SH-SY5Y (cell line): ENCODE data around the gene VMAC.

Experiments
- GATA2 ChIP-seq: IDR thresholded peaks from 2 replicates; pipeline ENCODE4 v1.6.1; 2011; ENCODE audit warnings: mild to moderate bottlenecking, low read depth, low read length
- GATA3 ChIP-seq: IDR thresholded peaks from 2 replicates; pipeline ENCODE4 v1.6.1; 2011; ENCODE audit warnings: low read depth, mild to moderate bottlenecking, low read length, moderate library complexity

Gene VMAC

GRCh38 chr19:5915782-5916165 lies 11.1 kb downstream of the VMAC start:
- TF ChIP-seq GATA2 (no peak), GATA3 (no peak)

GRCh38 chr19:5916181-5916708 lies 11.6 kb downstream of the VMAC start:
- TF ChIP-seq GATA2 (no peak), GATA3 (no peak)

GRCh38 chr19:5917431-5918107 lies 12.9 kb downstream of the VMAC start:
- TF ChIP-seq GATA3 (no peak), GATA2 (no peak)

- TF ChIP-seq GATA3 = no peak
- TF ChIP-seq GATA2 = no peak
Observed at GRCh38 chr19:5918463-5919079, 13.9 kb downstream of the VMAC start.

GRCh38 chr19:5921516-5922160 lies 17.0 kb downstream of the VMAC start:
- no peak for TF ChIP-seq GATA2
- no peak for TF ChIP-seq GATA3

- TF ChIP-seq GATA3 = no peak
- no peak for TF ChIP-seq GATA2
Observed at GRCh38 chr19:5922161-5922545, 17.5 kb downstream of the VMAC start.

GRCh38 chr19:5923356-5923755 lies 18.7 kb downstream of the VMAC start:
- no peak for TF ChIP-seq GATA2

GRCh38 chr19:5925830-5926427 lies 21.3 kb downstream of the VMAC start:
- TF ChIP-seq GATA3 (no peak), GATA2 (no peak)

GRCh38 chr19:5926641-5927440 lies 22.2 kb downstream of the VMAC start:
- TF ChIP-seq GATA2 (no peak), GATA3 (no peak)

- TF ChIP-seq GATA2 (no peak), GATA3 (no peak)
Observed at GRCh38 chr19:5927441-5927821, 22.8 kb downstream of the VMAC start.

- TF ChIP-seq GATA3 (no peak), GATA2 (no peak)
Observed at GRCh38 chr19:5929179-5929578, 24.5 kb downstream of the VMAC start.

GRCh38 chr19:5929625-5930024 lies 25.0 kb downstream of the VMAC start:
- no peak for TF ChIP-seq GATA3
- TF ChIP-seq GATA2 = no peak

GRCh38 chr19:5931251-5931650 lies 26.6 kb downstream of the VMAC start:
- TF ChIP-seq GATA2 (no peak), GATA3 (no peak)

GRCh38 chr19:5932146-5932545 lies 27.5 kb downstream of the VMAC start:
- TF ChIP-seq GATA3 (no peak), GATA2 (no peak)

GRCh38 chr19:5932609-5933262 lies 28.1 kb downstream of the VMAC start:
- TF ChIP-seq GATA2 (no peak), GATA3 (no peak)
